CD4-positive, alpha-beta T cell treated with Interferon alpha-2 for 1 hour (primary cell): ENCODE measurements around the gene DUSP19.
"Not testable (repeated sequence)": the region's sequence is repeated elsewhere in the genome, so short reads cannot be mapped to it uniquely, and the experiment has no call there.

ENCODE experiments used
- DNase-seq, 2 donors: peaks; one replicate each; pipeline ENCODE4 v3.0.0-alpha.2; 2020 to 2022

Gene DUSP19, protein sequence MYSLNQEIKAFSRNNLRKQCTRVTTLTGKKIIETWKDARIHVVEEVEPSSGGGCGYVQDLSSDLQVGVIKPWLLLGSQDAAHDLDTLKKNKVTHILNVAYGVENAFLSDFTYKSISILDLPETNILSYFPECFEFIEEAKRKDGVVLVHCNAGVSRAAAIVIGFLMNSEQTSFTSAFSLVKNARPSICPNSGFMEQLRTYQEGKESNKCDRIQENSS

DNA sequence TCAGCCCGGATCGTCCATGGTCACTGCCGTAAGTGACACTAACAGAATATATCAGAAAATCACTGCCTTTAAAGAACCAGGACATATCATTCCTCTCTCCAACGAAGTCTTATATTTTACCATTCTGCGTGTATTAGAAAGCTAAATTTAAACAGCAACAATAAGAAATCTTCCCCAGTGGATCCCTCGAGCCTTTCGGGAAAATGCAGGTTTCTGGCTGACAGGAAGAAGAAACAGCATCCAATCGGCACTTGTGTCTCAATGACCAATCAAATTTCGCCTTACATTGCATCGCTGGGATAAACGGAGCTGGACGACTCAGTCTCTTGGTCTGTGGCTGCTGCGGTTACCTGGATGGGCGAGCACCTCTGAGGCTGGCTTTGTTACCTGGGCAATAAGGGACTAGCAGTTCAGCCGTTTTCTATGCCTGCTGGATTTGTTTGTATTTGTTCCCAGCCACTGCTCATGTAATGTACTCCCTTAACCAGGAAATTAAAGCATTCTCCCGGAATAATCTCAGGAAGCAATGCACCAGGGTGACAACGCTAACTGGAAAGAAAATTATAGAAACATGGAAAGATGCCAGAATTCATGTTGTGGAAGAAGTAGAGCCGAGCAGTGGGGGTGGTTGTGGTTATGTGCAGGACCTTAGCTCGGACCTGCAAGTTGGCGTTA is at the start of gene DUSP19:
Gene DUSP19, plus strand, starts transcription at position 284 of the 675 bp plus-strand sequence. Its CDS starts 187 bp downstream, at position 471.
- DNase-seq, result peak; percentile 83 to 91

DNA sequence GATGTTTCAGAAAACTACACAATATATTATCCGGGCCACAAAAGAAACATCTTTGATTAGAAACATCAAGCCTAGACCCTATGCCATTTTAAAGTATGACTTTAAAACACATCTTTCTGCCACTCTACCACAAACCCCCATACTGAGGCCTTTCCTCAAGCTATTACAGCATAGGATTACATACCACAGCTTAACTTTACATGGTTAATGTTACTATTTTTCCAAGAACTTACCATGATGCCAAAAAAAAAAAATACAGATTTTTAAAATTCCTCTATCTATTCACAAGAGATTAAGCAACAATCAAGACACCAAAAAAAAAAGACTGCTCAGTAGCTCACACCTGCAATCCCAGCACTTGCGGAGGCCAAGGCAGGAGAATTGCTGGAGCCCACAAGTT is 49.3 kb upstream of the DUSP19 start:
- DNase-seq, result no peak

DNA sequence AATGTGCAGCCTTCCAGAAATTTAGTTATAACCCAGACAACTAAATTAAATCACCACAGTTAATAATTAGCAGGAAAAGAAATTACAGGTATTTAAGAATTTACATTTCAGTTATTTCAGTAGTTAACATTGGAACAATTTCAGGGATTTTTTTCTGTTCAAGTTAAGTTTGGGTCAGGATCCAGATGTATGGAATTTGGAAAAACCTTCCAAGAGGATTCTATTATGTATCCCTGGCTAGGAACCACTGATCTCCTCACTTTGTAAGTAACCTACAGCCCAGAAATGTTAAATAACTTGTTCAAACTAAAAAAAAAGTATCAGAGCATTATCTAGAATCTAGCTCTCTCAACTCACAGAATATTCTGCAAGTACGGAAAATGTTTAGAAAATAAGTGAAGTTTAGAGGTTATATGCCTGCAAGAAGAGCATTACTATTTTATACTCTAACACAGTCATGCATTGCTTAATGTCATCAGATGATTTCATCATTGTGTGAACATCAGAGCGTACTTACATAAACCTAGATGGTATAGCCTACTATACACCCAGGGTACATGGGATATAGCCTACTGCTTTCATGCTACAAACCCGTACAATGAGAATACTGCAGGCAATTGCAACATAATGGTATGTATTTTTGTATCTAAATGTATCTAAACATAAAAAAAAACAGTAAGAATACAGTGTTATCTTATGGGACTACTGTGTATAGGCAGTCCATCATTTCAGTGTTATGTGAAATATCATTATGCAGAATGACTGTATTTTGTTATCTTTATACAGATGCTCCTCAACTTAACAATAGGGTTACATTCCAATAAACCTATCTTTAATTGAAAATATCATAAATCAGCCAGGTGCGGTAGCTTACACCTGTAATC is 46.4 kb upstream of the DUSP19 start:
- DNase-seq, result no peak

DNA sequence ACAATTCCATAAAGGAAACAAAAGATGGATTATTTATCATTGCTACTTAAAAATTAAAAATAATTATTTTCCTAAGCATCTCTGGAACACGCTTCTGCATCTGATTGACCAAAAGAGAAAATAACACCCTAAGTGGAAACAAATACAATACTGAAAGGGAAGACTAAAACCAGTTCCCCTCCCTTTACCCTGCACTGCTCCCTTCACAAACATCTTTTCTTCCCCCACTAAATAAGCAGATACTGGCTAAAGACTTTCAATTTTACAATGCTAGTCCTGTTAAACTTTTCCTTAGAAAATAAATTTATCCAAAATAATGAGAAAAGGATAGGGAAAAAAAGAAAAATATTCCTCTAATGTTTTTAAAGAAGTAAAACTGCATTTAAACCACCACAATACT is 44.6 kb upstream of the DUSP19 start:
- no peak for DNase-seq

DNA sequence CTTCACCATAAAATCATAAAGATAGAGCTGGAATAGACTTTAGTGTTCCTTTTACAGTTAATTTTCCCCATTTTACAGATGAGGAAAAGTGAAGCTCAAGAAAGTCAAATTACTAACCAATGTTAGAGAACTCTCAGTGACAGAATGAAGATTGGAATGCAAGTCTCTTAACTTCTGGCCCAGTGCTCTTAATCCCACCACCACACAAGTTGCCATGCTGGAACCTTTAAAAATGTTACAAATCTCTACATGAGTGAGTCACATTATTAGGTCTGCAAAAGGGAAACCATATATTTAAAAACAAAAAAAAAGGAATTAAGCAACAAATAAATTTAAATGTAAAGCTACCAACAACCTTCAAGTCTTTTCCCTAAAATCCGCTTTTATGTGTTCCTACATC is 43.7 kb upstream of the DUSP19 start:
- no peak for DNase-seq

DNA sequence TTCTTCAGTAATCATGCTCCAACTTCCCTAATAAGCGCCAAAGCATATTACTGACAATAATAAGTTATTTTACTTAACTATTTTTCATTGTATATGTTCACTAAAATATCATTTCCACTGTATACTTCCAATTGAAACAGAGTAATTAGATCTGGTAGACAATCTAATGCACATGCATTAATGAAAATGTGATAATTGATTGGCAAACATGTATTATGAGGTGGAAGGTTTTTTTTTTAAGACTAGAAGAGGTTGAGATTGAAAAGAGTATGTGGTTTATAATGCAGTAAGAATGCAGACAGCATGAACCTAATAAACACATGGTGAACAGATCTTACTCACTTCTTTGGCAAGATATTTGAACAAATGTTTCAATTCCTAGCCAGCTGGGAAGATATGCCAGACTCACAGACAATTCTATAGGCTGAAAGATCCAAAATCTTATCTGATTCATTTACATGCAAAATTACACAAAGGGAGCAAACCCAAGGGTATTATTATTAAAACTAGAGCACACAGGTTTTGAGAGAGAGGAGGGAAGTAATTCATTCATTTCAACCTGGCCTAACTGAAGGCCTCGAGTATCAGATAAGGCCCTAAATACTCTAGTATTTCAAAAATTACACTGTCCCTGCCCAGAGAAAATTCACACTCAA is 43.1 kb upstream of the DUSP19 start:
- no peak for DNase-seq

DNA sequence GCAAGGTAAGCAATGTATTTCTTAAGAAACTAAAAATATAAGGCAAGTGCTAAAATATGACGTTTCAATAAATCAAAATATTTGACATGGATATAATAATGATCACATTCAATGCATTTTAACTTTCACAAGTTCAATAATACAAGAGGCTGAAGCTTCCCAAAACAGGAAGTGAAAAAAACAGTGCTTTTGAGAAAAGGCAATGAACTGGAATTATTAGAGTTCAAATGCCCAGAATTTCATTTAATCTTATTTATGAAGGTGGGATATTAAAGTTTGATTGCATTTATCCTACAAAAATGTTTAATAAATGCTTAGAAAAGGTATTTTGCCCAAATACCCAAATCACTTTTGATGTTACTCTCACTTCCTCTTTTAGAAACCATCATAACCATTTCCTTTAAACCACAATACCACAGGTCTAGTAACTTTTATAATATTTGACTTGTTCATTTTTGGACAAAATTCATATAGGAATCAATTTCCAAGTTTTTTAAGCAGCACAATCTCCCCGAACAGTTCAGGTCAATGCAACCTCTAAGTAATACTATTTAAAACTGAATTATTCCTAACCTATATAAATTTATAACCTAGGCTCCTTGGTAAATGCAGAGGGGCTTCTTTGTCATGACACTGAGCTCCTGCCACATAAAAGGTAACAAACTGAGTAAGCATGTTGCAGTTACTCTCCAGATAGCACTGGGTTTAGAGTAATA is 42.4 kb upstream of the DUSP19 start:
- peak in 1 of 2 donors; percentile 28 for DNase-seq

DNA sequence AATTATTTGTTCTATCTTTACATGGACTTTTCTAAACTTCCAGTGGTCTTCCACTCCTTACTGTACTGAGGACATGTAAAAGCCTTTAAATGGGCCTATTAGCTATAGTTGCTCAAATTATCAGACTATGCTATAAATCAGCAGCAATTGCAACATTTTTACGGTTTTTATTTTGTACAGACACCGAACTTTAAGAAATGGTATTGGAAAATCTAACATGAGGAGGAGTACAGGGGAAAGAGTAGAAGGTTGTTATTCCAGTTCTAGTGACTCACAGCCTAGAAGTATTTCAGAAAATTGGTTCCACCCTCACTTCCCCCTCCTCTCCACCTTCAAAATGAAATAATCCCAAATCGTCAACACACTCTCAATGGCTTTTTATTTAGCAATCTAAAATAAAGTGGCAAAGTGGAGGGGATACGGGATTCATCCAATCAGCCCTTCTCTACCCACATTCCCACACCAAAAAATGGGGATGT is 41.4 kb upstream of the DUSP19 start:
- DNase-seq, result peak in 1 of 2 donors; percentile 5

DNA sequence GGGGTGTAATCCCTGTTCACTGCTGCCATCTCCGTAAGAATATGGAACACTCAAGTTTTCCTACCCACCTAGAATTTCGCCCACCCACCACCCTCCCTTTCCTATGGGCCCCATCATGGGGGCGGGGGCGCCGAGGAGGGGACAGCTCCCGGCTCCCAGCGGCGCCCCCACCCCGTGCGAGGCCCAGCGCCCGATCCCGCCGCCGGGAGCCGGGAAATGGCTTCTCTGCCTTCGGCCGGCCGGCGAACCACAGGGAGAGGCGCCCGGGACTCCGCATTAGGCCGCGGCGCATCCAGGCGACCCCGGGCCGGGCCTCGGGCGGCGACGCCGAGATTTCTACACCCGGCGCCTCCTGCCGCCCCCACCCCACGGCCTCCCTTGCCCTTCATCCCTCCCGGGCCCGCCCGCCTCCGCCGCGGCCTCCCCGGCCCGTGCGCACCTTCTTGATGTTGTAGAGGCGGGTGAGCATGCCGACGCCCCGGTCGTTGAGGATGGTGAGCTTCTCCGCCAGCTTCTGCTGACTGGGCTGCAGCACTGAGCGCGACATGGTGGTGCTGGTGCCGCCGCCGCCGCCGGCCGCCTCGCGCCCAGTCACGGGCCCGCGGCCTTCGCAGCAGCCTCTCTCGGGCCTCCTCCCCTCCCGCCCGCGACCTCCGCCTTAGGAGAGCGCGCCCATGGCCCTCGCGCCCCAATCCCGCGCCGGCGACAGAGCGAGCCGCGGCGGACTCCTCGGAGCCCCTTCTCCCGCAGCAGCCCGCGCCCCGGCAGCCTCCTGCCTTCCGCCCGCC is 40.8 kb upstream of the DUSP19 start:
- DNase-seq, result peak in 1 of 2 donors; percentile 16

DNA sequence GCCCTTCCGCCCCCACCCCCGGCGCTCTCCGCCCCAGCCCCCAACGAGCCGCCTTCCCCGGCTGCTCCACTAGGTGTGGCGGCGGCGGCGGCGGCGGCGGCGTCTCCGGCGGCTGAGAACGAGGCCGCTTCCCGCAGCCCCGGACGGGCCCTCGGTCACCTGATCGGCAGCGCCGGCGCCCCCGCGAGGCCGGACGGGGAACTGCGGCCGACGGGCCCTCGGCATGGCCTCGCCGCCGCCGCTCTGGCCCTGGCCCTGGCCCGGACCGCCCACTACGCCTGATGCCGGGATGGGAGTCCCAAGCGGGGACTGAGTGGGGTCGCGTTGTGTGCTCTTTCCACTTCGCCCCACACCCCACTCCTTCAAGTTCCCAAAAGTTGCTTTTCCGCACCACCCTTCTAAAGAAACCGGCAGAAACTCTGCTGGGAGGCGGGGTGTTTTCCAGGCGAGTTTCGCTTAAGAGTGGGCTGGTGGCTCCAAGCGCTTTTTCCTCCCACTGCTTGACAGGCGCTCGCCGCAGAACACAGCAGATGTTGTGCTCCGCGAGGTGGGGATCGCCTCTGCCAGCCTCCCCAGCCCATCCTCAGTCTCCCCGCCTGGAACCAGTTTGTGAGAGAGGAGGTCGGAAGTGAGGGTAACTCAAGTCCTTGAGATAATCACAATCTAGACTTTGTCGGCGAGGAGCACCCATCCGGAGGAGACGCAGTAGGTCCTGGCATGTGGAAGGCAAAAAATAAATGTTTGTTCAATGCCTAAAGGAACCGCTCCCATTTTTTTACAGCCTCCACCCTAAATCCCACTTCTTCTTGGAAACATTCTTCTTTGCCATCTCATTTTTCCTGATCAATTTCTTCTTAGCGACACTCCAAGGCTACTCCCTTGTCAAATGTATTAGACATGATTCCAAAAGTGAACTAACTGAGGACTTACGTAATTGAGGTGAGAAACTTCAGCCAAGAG is 39.9 kb upstream of the DUSP19 start, which contains the start of gene NCKAP1:
Gene NCKAP1, minus strand, starts transcription at position 117 of the 960 bp plus-strand sequence. CDS start 358 bp downstream, outside the sequence.
- peak; percentile 76 to 88 for DNase-seq

DNA sequence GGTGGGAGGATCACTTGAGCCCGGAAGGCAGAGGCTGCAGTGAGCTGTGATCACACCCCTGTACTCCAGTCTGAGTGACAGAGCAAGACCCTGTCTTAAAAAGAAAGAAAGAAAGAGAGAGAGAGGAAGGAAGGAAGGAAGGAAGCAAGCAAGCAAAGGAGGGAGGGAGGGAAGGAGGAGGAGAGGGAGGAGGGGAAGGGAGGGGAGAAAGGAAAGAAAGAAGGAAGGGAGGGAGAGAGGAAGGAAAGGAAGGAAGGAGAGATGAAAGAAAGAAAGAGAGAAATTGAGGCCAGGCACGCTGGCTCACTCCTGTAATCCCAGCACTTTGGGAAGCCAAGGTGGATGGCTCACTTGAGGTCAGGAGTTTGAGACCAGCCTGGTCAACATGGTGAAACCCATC is 37.9 kb upstream of the DUSP19 start:
- no peak for DNase-seq

DNA sequence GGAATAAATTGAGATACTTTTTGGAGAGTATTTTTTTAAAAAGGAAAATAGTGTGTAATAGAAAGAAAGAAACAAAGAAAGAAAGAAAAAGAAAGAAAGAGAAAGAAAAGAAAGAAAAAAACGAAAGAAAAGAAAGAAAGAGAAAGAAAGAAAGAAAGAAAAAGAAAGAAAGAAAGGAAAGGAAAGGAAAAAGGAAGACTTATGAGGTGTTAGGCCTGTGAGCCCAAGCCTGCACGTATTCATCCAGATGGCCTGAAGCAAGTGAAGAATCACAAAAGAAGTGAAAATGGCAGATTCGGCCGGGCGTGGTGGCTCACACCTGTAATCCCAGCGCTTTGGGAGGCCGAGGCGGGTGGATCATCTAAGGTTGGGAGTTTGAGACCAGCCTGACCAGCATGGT is 35.0 kb upstream of the DUSP19 start:
- DNase-seq, result not testable (repeated sequence)

DNA sequence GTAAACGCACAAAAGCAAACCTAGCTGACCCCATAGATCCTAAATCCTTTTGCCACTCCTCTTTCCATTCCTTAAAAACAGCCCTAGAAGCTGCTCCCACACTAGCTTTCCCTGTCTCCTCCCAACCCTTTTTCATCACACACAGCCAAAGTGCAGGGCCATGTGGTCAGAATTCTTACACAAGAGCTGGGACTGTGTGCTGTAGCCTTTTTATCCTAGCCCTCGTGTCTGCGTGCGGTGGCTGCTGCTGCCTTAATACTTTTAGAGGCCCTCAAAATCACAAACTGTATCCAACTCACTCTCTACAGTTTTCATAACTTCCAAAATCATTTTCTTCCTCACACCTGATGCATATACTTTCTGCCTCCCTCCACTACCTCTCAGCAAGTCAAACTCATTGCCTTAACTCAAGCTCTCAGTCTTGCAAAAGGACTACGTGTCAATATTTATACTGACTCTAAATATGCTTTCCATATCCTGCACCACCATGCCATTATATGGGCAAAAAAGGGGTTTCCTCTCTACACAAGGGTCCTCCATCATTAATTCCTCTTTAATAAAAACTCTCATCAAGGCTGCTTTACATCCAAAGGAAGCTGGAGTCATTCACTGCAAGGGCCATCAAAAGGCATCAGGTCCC is 30.9 kb upstream of the DUSP19 start:
- DNase-seq, result not testable (repeated sequence)

DNA sequence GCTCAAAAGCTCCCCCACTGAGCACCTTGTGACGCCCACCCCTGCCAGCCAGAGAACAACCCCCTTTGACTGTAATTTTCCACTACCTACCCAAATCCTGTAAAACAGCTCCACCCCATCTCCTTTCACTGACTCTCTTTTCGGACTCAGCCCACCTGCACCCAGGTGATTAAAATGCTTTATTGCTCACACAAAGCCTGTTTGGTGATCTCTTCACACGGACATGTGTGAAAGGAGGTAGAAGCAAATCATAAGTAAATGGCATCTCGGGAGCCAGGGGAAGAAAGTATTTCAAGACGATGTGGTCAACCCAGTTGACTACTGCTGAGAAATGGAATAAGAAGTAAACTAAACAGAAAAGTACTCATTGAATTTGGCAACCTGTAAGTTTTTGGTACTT is 29.1 kb upstream of the DUSP19 start:
- no peak for DNase-seq

DNA sequence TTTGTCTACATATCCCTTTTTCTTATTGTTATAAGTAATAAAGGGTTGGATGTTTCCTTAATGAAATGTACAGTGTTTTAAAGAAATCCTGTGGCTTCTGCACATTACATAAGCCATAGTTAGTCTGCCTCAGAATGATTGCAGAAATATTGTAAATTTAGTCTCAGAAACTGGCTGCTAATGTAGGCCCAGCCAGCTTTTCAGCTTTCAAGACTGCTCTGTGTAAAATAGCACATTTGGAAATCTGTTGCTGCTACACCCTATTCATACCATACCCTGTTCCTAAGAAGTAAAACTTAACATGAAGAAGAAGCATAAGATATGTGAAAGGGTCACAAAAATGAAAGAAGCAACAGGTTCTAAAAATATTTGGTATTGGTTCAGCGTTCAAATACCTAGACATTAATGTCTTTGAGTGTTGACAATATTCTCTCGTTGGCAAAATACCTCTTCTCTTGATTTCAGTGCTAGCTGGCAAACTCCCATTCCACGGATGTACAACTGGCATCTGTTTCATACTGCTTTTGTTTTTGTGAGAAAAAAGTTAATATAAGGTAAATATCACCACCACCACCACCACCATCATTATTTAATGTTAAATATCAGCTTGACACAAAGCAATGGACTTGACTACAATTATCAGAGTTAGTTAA is 21.1 kb upstream of the DUSP19 start:
- no peak for DNase-seq

DNA sequence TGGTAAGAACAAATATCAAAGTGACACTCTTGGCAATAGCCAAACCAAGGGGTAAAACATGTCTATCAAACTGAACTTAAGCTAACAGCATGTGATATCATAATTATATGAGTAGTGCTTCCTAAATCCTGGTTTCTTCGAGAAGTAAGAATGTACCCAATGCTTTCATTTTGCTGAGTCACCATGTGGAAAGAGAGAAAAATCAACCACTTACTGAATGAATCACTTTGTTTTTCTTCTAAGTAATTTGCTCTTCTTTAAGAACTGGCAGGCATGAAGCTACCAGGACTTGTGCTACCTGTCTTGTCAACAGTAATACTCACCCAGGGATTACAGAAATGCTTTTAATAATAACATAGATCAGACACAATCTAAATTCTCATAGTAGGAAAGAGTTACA is 19.0 kb upstream of the DUSP19 start:
- no peak for DNase-seq

DNA sequence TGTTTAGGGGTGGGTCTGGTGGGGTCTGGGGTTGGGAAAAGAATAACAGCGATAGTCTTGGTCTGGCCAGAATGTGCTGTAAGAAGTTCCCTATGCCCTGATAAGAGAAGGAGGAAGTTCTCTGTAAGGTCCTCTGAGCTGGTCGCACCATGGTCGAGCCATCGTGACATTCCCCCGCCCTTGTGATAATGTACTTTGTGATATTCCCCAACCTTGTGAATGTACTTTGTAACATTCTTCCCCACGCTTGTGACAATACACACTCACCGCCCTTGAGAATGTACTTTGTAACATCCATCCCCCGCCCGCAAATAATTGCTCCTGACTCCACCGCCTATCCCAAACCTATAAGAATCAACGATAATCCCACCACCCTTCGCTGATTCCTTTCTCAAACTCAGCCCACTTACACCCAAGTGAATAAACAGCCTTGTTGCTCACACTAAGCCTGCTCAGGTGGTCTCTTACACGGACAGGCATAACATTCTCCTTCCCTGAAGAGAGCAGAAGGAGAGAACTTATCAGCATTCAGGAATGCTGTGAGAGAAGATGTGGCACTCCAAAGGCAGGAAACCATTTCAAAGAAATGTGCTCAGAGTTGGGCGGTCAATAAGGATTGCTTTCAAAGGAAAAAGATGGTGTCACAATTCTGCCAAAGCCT is 17.8 kb upstream of the DUSP19 start:
- no peak for DNase-seq

DNA sequence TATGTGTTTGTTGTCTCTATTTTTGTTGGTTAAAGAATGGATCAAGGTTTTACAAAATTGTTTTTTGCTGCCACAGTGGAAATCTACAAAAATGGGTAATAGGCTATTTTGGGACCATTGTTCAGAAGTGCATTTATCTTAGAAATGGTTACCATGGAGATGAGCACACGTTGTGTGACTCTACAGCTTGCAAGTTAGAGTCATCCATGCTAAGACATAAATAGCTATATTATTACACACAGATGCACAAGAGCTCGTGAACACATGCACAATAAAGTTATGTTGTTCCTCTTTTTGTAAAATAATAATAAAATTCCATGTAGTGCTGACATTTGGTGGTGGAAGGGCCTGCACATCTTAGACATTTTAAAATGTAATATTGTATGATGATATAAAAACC is 15.5 kb upstream of the DUSP19 start:
- DNase-seq, result no peak
